ENCODE measurements around the gene MYBPH.

DNA sequence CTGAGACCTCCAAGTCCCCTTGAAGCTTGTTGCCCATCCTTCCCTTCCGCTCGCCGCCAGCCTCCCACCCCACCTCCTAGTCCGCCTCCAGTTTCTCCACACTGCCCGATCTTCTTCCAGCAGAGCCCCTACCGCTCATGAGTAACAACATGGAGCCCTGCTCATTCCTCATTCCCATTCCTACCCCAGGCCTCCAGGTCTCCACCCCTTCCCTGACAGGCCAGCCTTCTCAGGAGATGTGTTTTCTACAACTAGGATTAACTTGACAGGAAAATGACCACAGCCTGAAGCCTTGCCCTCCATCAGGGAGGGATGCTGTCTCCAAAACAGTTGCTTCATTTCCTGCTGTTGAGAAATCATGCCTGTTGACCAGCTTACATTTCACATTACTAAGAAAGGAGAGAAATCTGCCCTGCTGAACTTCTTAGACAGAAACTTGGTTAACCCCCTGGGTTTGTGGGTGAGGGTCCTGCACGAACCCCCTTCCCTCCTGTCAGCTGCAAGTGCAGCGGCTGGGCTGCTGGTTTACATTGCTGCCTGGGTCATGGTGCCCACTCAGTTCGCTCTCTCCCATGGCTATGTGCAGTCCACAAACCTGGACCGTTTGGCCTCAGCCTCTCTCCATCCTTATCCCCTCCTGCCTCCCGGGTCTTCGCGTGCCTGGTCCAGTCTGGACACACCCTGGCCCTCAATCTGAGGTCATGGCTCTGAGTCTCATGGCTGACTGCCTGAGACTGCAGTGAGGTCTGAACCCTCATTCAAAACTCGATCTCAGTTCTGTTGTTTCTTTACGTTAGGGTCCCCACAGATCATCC lies 27.0 kb upstream of the MYBPH start:
- TF ChIP-seq POLR2AphosphoS5 (IDR thresholded peaks at IDR 0.05; ENCODE audit: low read depth, low read length) (no peak), POLR2A (IDR thresholded peaks at IDR 0.05; ENCODE audit: low read depth, low read length) (no peak), TAF1 (IDR thresholded peaks at IDR 0.05; ENCODE audit: borderline replicate concordance, low read depth, low read length) (no peak)

All from GM12892 (cell line).